Osteoblast (primary cell): ENCODE measurements around the gene PTBP3. TPM values are rescaled to one million over a fixed set of nuclear protein-coding genes. Genes with fewer than 3 reads are reported as not detected.
"Not testable (repeated sequence)": the region's sequence is repeated elsewhere in the genome, so short reads cannot be mapped to it uniquely, and the experiment has no call there.

Source experiments
- DNase-seq: peaks from one replicate; pipeline ENCODE4 v3.0.0; 2011; ENCODE audit warnings: low spot score, mixed read lengths; ENCODE audit not compliant: insufficient read length; ENCODE audit errors: missing footprints
- H2AFZ ChIP-seq: 2 replicates; pipeline ENCODE4 v1.6.0; 2011; ENCODE audit warnings: mild to moderate bottlenecking, low read length
- H3K27ac ChIP-seq: 2 replicates; pipeline ENCODE4 v1.5.1; 2011; ENCODE audit warnings: mild to moderate bottlenecking, low read depth, low read length, moderate library complexity
- H3K27me3 ChIP-seq: 2 replicates; pipeline ENCODE4 v1.6.0; 2012; ENCODE audit warnings: mild to moderate bottlenecking, control low read depth, inconsistent platforms, low read length, moderate library complexity; ENCODE audit not compliant: insufficient read depth
- H3K36me3 ChIP-seq: 2 replicates; pipeline ENCODE4 v1.5.1; 2011; ENCODE audit warnings: mild to moderate bottlenecking, low read length, control low read depth, moderate library complexity; ENCODE audit not compliant: insufficient read depth
- H3K4me1 ChIP-seq: 2 replicates; pipeline ENCODE4 v1.5.1; 2011; ENCODE audit warnings: mild to moderate bottlenecking, low read length, control low read depth, moderate library complexity; ENCODE audit not compliant: insufficient read depth
- H3K4me2 ChIP-seq: 2 replicates; pipeline ENCODE4 v1.6.0; 2011; ENCODE audit warnings: mild to moderate bottlenecking, low read length; ENCODE audit not compliant: insufficient read depth
- H3K4me3 ChIP-seq: fragments of 200-600 bp; sonication (generic); 3 replicates; pipeline ENCODE4 v1.5.1; 2012; ENCODE audit warnings: mild to moderate bottlenecking, low read length, inconsistent platforms; ENCODE audit not compliant: insufficient read depth
- H3K79me2 ChIP-seq: 2 replicates; pipeline ENCODE4 v1.6.0; 2012; ENCODE audit warnings: mild to moderate bottlenecking, low read length, control low read depth, inconsistent platforms; ENCODE audit not compliant: insufficient read depth
- H3K9me3 ChIP-seq: 2 replicates; pipeline ENCODE4 v1.5.1; 2011; ENCODE audit warnings: low read depth, low read length, control low read depth
- H4K20me1 ChIP-seq: 2 replicates; pipeline ENCODE4 v1.6.0; 2012; ENCODE audit warnings: mild to moderate bottlenecking, low read length, control low read depth; ENCODE audit not compliant: insufficient read depth
- total RNA-seq: library from RNA; depleted of rRNA; stranded (reverse); fragments of >200 nt; gene quantifications from 2 replicates; pipeline ENCODE4 v1.2.3, GENCODE V29; 2012
- TF ChIP-seq, protein P1 (sequence below): IDR thresholded peaks from 2 replicates; pipeline ENCODE4 v1.5.1; 2011; ENCODE audit warnings: mild to moderate bottlenecking, low read depth, low read length, moderate library complexity; ENCODE audit errors: extremely low read depth

PTBP3 gene
- total RNA-seq, 1 donor: 42.0 TPM

DNA sequence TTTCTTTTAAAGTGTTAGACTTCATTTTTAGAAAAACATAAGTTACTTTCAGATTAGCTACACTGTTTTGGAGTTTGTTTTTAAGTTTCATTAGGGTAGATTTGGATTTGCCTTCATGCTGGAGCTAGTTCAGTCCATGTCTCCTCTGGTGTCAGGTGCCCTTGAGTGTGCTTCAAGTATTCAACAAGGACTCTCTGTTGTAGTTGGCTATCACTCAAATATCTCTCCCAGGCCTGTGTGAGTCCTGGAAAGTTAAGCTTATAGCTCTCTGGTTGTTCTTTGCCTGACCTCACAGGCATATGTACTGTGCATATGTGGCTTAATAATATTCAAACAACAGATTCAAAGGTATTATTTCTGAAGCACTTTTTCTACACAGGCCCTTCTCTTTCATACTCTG is 45.4 kb downstream of the PTBP3 start:
- peak; percentile 43 for DNase-seq
- Histone ChIP-seq H3K4me3 (no peak overlapping the region), H3K27me3 (no peaks in the 10 kb centered on the region), H3K79me2 (peaks cover 80% of the 10 kb centered on the region), H3K4me2 (no peak overlapping the region), H3K36me3 (peaks cover 18% of the 10 kb centered on the region), H3K27ac (no peak overlapping the region), H3K4me1 (no peaks in the 10 kb centered on the region), H3K9me3 (peaks cover 2% of the 10 kb centered on the region), H4K20me1 (peaks cover 5% of the 10 kb centered on the region), H2AFZ (no peak overlapping the region)
- TF ChIP-seq, protein P1, sequence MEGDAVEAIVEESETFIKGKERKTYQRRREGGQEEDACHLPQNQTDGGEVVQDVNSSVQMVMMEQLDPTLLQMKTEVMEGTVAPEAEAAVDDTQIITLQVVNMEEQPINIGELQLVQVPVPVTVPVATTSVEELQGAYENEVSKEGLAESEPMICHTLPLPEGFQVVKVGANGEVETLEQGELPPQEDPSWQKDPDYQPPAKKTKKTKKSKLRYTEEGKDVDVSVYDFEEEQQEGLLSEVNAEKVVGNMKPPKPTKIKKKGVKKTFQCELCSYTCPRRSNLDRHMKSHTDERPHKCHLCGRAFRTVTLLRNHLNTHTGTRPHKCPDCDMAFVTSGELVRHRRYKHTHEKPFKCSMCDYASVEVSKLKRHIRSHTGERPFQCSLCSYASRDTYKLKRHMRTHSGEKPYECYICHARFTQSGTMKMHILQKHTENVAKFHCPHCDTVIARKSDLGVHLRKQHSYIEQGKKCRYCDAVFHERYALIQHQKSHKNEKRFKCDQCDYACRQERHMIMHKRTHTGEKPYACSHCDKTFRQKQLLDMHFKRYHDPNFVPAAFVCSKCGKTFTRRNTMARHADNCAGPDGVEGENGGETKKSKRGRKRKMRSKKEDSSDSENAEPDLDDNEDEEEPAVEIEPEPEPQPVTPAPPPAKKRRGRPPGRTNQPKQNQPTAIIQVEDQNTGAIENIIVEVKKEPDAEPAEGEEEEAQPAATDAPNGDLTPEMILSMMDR: no peak

DNA sequence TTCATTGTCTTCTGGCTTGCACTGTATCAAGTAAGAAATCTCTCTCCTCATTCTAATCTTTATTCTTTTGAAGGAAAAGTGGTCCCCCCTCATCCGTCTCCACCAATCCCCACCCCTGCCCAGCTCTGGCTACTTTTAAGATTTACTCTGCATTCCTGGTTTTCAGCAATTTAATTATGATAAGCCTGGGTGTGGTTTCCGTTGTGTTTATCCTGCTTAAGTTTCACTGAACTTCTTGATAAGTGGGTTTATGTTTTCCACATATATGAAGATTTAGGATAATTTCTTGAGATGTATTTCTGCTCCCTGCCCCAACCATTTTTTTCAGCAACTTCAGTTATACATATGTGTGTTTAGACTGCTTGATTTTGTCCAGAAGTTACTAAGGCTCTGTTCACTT is 46.5 kb downstream of the PTBP3 start:
- Histone ChIP-seq H3K9me3 (peaks cover 2% of the 10 kb centered on the region), H2AFZ (no peak overlapping the region), H3K36me3 (peaks cover 15% of the 10 kb centered on the region), H4K20me1 (peaks cover 3% of the 10 kb centered on the region), H3K27me3 (no peaks in the 10 kb centered on the region), H3K4me1 (no peaks in the 10 kb centered on the region), H3K79me2 (peaks cover 74% of the 10 kb centered on the region), H3K27ac (no peak overlapping the region), H3K4me2 (no peak overlapping the region), H3K4me3 (no peak overlapping the region)
- TF ChIP-seq, protein P1: no peak
- DNase-seq: no peak

DNA sequence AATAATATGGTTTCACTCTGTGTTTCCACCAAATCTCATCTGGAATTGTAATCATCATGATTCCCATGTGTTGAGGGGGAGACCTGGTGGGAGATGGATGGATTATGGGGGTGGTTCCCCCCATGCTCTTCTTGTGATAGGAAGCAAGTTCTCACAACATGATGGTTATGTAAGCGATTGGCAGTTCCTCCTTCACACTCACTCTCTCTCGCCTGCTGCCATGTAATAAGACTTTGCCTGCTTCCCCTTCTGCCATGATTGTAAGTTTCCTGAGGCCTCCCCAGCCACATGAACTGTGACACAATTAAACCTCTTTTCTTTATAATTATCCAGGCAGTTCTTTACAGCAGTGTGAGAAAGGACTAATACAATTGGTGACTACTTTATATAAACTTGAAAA is 48.4 kb downstream of the PTBP3 start:
- no peak overlapping the region for H3K27ac ChIP-seq
- H4K20me1 ChIP-seq: peaks cover 6% of the 10 kb centered on the region
- no peak overlapping the region for H3K4me2 ChIP-seq
- no peaks in the 10 kb centered on the region for H3K4me1 ChIP-seq
- H2AFZ ChIP-seq: no peak overlapping the region
- peaks cover 2% of the 10 kb centered on the region for H3K9me3 ChIP-seq
- no peaks in the 10 kb centered on the region for H3K27me3 ChIP-seq
- peaks cover 75% of the 10 kb centered on the region for H3K79me2 ChIP-seq
- TF ChIP-seq, protein P1: no peak
- H3K36me3 ChIP-seq: peaks cover 15% of the 10 kb centered on the region
- no peak for DNase-seq
- no peak overlapping the region for H3K4me3 ChIP-seq

DNA sequence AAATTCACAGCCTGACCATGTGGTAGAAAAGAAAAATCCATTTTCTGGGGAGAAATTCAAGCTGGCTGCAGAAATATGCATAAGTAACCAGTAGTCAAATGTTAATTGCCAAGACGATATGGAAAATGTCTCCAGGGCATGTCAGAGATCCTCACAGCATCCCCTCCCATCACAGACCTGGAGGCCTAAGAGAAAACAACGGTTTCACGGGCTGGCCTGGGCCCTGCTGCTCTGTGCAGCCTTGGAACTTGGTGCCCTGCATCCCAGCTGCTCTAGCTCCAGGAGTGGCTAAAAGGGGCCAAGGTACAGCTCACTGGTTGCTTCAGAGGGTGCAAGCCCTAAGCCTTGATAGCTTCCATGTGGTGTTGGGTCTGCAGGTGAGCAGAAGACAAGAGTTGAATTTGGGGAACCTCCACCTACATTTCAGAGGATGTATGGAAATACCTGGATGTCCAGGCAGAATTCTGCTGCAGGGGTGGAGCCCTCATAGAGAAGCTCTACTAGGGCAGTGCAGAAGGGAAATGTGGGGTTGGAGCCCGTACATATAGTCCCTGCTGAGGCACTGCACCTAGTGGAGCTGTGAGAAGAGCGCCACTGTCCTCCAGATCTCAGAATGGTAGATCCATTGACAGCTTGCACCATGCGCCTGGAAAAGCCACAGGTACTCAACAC is 49.7 kb downstream of the PTBP3 start:
- TF ChIP-seq, protein P1: no peak
- H3K27ac ChIP-seq: no peak overlapping the region
- H3K9me3 ChIP-seq: peaks cover 2% of the 10 kb centered on the region
- H3K4me2 ChIP-seq: no peak overlapping the region
- peaks cover 15% of the 10 kb centered on the region for H3K36me3 ChIP-seq
- H3K4me3 ChIP-seq: no peak overlapping the region
- H3K27me3 ChIP-seq: no peaks in the 10 kb centered on the region
- H2AFZ ChIP-seq: no peak overlapping the region
- peaks cover 6% of the 10 kb centered on the region for H4K20me1 ChIP-seq
- no peak for DNase-seq
- H3K79me2 ChIP-seq: peaks cover 74% of the 10 kb centered on the region
- H3K4me1 ChIP-seq: no peaks in the 10 kb centered on the region

DNA sequence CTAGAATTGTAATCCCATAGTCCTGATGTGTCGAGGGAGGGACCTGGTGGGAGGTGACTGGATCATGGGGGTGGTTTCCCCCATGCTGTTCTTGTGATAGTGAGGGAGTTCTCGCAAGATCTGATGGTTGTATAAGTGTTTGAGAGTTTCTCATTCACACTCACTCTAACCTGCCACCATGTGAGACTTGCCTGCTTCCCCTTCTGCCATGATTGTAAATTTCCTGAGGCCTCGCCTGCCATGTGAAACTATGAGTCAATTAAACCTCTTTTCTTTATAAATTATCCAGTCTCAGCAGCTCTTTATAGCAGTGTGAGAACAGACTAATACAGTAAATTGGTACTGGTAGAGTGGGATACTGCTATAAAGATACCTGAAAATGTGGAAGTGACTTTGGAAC is 50.6 kb downstream of the PTBP3 start:
- H3K4me1 ChIP-seq, H4K20me1 ChIP-seq, H3K27me3 ChIP-seq, H3K4me3 ChIP-seq, H3K4me2 ChIP-seq, H3K27ac ChIP-seq, H2AFZ ChIP-seq, H3K9me3 ChIP-seq, DNase-seq: not testable (repeated sequence)
- H3K79me2 ChIP-seq: peaks cover 74% of the 10 kb centered on the region
- H3K36me3 ChIP-seq: peaks cover 15% of the 10 kb centered on the region
